Measurements from ENCODE around the gene SMPDL3B. TPM values are rescaled to one million over a fixed set of nuclear protein-coding genes. Genes with fewer than 3 reads are reported as not detected.

SMPDL3B gene
- total RNA-seq, 1 experiment from 2014 or later: 51.3 TPM

- Mint-ChIP-seq H3K4me1 (peaks cover 20 to 26% of the 10 kb centered on the region in 2 experiments), H3K27me3 (ENCODE audit: low read depth) (no peaks in the 10 kb centered on the region), H3K27ac (peak within 1 kb of the TSS; percentile 96 to 98 (median 96)), H3K4me3 (peak within 1 kb of the TSS; percentile 72 to 83), H3K9me3 (no peaks in the 10 kb centered on the region; a peak in 1 of 5 replicates), H3K36me3 (ENCODE audit: insufficient read depth in 1 of 3, low read depth in 3 of 3) (peaks cover 15 to 49% (median 44%) of the 10 kb centered on the region in 3 experiments; a peak in 6 of 7 replicates)
- no peaks in the 10 kb centered on the region; the same call in 1 of the 2 replicates for H3K4me1 ChIP-seq (ENCODE audit: insufficient read depth, low read length)
- no peak within 1 kb of the TSS for H2BK15ac ChIP-seq (ENCODE audit: low read depth, low read length)
- H3K9ac ChIP-seq (ENCODE audit: extremely low read depth, insufficient read length, low read length): peak within 1 kb of the TSS; percentile 29
- H3K27me3 ChIP-seq (ENCODE audit: insufficient read depth, low read length): no peaks in the 10 kb centered on the region
- H3K56ac ChIP-seq (ENCODE audit: insufficient read length, low read depth, low read length): no peak within 1 kb of the TSS
- no CpG with 5 or more reads among the region's 68 CpGs for WGBS (ENCODE audit: extremely low coverage, insufficient read length, low lambda C conversion rate)
- H3K23me2 ChIP-seq (ENCODE audit: insufficient read length, low read depth, low read length, poor library complexity, severe bottlenecking): peaks cover 4% of the 10 kb centered on the region
- no peak within 1 kb of the TSS for H3T11ph ChIP-seq (ENCODE audit: low read length)
- peak within 1 kb of the TSS; percentile 78 for H3K18ac ChIP-seq (ENCODE audit: insufficient read length, low read depth, low read length)
- no peak within 1 kb of the TSS for H2BK12ac ChIP-seq (ENCODE audit: insufficient read length, low read depth, low read length)
- no peaks in the 10 kb centered on the region for H4K20me1 ChIP-seq (ENCODE audit: control insufficient read depth, insufficient read depth, insufficient read length)
- TF ChIP-seq, protein P1, sequence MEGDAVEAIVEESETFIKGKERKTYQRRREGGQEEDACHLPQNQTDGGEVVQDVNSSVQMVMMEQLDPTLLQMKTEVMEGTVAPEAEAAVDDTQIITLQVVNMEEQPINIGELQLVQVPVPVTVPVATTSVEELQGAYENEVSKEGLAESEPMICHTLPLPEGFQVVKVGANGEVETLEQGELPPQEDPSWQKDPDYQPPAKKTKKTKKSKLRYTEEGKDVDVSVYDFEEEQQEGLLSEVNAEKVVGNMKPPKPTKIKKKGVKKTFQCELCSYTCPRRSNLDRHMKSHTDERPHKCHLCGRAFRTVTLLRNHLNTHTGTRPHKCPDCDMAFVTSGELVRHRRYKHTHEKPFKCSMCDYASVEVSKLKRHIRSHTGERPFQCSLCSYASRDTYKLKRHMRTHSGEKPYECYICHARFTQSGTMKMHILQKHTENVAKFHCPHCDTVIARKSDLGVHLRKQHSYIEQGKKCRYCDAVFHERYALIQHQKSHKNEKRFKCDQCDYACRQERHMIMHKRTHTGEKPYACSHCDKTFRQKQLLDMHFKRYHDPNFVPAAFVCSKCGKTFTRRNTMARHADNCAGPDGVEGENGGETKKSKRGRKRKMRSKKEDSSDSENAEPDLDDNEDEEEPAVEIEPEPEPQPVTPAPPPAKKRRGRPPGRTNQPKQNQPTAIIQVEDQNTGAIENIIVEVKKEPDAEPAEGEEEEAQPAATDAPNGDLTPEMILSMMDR (conservative IDR thresholded peaks at IDR 0.05): peak; percentile 67
- no peak within 1 kb of the TSS for H2BK5ac ChIP-seq (ENCODE audit: insufficient read length, low read length)
- H3K9me3 ChIP-seq (ENCODE audit: control insufficient read depth, low read depth, low read length): no peaks in the 10 kb centered on the region
- no peak within 1 kb of the TSS for H4K91ac ChIP-seq (ENCODE audit: insufficient read length, low read depth, low read length)
- no peaks in the 10 kb centered on the region for H3K79me2 ChIP-seq (ENCODE audit: insufficient read depth, low read length)
- no peak within 1 kb of the TSS for H4K5ac ChIP-seq (ENCODE audit: insufficient read length, low read depth, low read length)
- no peak within 1 kb of the TSS for H2AK5ac ChIP-seq (ENCODE audit: insufficient read length, low read length)
- H3K14ac ChIP-seq (ENCODE audit: insufficient read depth, low read length): peak within 1 kb of the TSS; percentile 87; the same call in 1 of the 2 replicates
- no peak within 1 kb of the TSS for H3K23ac ChIP-seq (ENCODE audit: insufficient read length, low read depth, low read length)
- no peak within 1 kb of the TSS for H2AFZ ChIP-seq (ENCODE audit: low read length)
- peak; percentile 90 for DNase-seq
- no peak within 1 kb of the TSS for H2BK120ac ChIP-seq (ENCODE audit: low read depth, low read length, poor library complexity, severe bottlenecking)
- no peaks in the 10 kb centered on the region for H3K79me1 ChIP-seq (ENCODE audit: insufficient read depth, low read depth, low read length, poor library complexity, severe bottlenecking)
- H2BK20ac ChIP-seq (ENCODE audit: low read depth, low read length, poor library complexity, severe bottlenecking): no peak within 1 kb of the TSS
- H4K8ac ChIP-seq (replicated peaks; ENCODE audit: insufficient read length, low read depth, low read length): no peak within 1 kb of the TSS
- H3K4ac ChIP-seq (ENCODE audit: low read depth, low read length): no peak within 1 kb of the TSS; the same call in 1 of the 2 replicates
- H3K4me2 ChIP-seq (ENCODE audit: insufficient read depth, insufficient read length, low read length): peak within 1 kb of the TSS; percentile 66
- H3K27ac ChIP-seq (ENCODE audit: insufficient read length, low read depth, low read length): no peak within 1 kb of the TSS
Observed at GRCh38 chr1:27959792-27960603, 25.2 kb downstream of the SMPDL3B start, which contains the start of gene XKR8. Gene XKR8 (plus strand): TSS chr1:27959973. CDS start chr1:27960070, 97 bp downstream.
